ENCODE data around the gene RSPRY1. TPM values are rescaled to one million over a fixed set of nuclear protein-coding genes. Genes with fewer than 3 reads are reported as not detected.

Gene RSPRY1
- 13.4 TPM for total RNA-seq
- long read RNA-seq, transcript RSPRY1-201 (15 exons, 3,547 nt), result major isoform, 31 of 52 reads
- long read RNA-seq, partial matches to known transcripts, result 2 of 52 reads
- long read RNA-seq, other reads (novel, unspliced or antisense), result 19 of 52 reads

GRCh38 chr16:57185945-57186871 is at the start of gene RSPRY1, which contains the start of gene PSME3IP1:
RSPRY1 (plus strand) TSS chr16:57186329; CDS start chr16:57204659, 18,330 bp downstream.
PSME3IP1 (minus strand) TSS chr16:57186039; CDS start chr16:57173854, 12,185 bp downstream.
- ATAC-seq (ENCODE audit: poor library complexity) (peak; percentile 97), DNase-seq (peak; percentile 98)
- intact Hi-C loops (cut with DNase I), result no loop called here

- ATAC-seq (ENCODE audit: poor library complexity) (no peak), DNase-seq (no peak)
- intact Hi-C loops (cut with DNase I), result no loop called here
Observed at GRCh38 chr16:57137043-57137442, 49.1 kb upstream of the RSPRY1 start.

- ATAC-seq (ENCODE audit: poor library complexity) (no peak), DNase-seq (no peak)
- intact Hi-C loops (cut with DNase I), result no loop called here
Observed at GRCh38 chr16:57137566-57138273, 48.4 kb upstream of the RSPRY1 start.

GRCh38 chr16:57138281-57138935 is 47.7 kb upstream of the RSPRY1 start:
- no peak for DNase-seq
- no peak for ATAC-seq (ENCODE audit: poor library complexity)
- intact Hi-C loops (cut with DNase I), result no loop called here

- ATAC-seq (ENCODE audit: poor library complexity) (no peak), DNase-seq (no peak)
- intact Hi-C loops (cut with DNase I), result no loop called here
Observed at GRCh38 chr16:57140931-57141668, 45.0 kb upstream of the RSPRY1 start.

- DNase-seq, result no peak
- ATAC-seq (ENCODE audit: poor library complexity), result no peak
- intact Hi-C loops (cut with DNase I), result no loop called here
Observed at GRCh38 chr16:57141822-57142631, 44.1 kb upstream of the RSPRY1 start.

- DNase-seq, result no peak
- no peak for ATAC-seq (ENCODE audit: poor library complexity)
- intact Hi-C loops (cut with DNase I), result no loop called here
Observed at GRCh38 chr16:57143149-57143921, 42.8 kb upstream of the RSPRY1 start.

- intact Hi-C loops (cut with DNase I), result no loop called here
- DNase-seq (no peak), ATAC-seq (ENCODE audit: poor library complexity) (no peak)
Observed at GRCh38 chr16:57144027-57144426, 42.1 kb upstream of the RSPRY1 start.

GRCh38 chr16:57145046-57146021 is 40.8 kb upstream of the RSPRY1 start:
- ATAC-seq (ENCODE audit: poor library complexity) (no peak), DNase-seq (no peak)
- intact Hi-C loops (cut with DNase I), result no loop called here

- intact Hi-C loops (cut with DNase I), result no loop called here
- ATAC-seq (ENCODE audit: poor library complexity) (no peak), DNase-seq (no peak)
Observed at GRCh38 chr16:57146040-57146647, 40.0 kb upstream of the RSPRY1 start.

- no peak for ATAC-seq (ENCODE audit: poor library complexity)
- intact Hi-C loops (cut with DNase I), result no loop called here
- DNase-seq, result no peak
Observed at GRCh38 chr16:57146735-57147134, 39.4 kb upstream of the RSPRY1 start.

GRCh38 chr16:57147381-57148221 is 38.5 kb upstream of the RSPRY1 start:
- DNase-seq, result peak; percentile 54
- ATAC-seq (ENCODE audit: poor library complexity), result peak; percentile 24
- intact Hi-C loops (cut with DNase I), result no loop called here

GRCh38 chr16:57148481-57148880 is 37.6 kb upstream of the RSPRY1 start:
- no peak for ATAC-seq (ENCODE audit: poor library complexity)
- intact Hi-C loops (cut with DNase I), result no loop called here
- DNase-seq, result no peak

GRCh38 chr16:57149391-57149790 is 36.7 kb upstream of the RSPRY1 start:
- ATAC-seq (ENCODE audit: poor library complexity), result no peak
- intact Hi-C loops (cut with DNase I), result no loop called here
- no peak for DNase-seq

Measured in Right ventricle myocardium superior (tissue), 1 donor.